Stimulated activated CD4-positive, alpha-beta T cell treated with anti-CD3 and anti-CD28 coated beads, Interleukin-1b, Interleukin-23, amount 100 ng/mL, for 4 hours (primary cell): ENCODE data around the gene CD83.
"Not testable (repeated sequence)": the region's sequence is repeated elsewhere in the genome, so short reads cannot be mapped to it uniquely, and the experiment has no call there.

Experiments
- DNase-seq, 2 donors: peaks; one replicate each; pipeline ENCODE4 v3.0.0-alpha.2; 2020; ENCODE audit warnings: low read depth in 2 of 2

CD83 gene

GRCh38 chr6:14147891-14148290 lies 30.3 kb downstream of the CD83 start:
- DNase-seq: no peak

DNA sequence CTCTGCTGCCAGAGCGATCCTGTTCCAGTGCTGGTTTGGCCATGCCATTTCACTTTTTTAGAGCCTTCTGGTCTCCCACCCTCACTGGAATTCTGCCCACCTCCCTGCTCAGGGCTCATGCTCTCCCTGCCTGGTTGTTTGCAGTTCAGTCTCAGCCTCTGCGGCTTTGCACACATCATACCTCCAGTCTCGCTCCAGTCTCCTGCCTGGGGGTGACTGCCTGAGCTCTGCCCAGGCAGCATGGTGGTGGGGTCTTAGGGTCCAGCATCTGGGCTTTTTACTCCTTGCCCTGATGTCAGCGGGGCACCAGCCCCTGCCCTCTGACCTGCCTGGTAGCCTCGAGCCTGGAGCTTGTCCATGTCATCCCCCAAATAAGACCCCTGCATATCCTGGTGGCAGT lies 30.9 kb downstream of the CD83 start:
- DNase-seq: no peak

GRCh38 chr6:14149053-14149738 lies 31.6 kb downstream of the CD83 start:
- DNase-seq: no peak

DNA sequence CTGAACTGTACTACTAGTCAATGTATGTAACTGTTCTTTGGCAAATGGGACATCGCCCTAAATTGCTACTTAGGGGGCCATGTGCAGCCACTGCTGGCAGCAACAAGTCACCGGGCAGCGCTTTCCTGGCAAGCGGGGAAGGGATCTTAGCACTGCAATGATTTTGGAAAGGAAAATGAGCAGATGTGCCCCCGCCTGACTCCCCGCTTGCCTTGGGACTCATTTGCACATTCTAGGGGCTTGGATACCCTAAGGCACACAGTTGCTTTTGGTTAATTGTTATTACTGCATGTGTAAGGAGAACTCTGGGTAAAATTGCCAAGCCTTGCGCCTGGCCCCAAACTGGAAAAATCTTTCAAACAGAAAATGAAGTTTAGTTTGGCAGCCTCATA lies 32.2 kb downstream of the CD83 start:
- DNase-seq: no peak

- DNase-seq: not testable (repeated sequence)
Measured at GRCh38 chr6:14151300-14151699, 33.7 kb downstream of the CD83 start.

GRCh38 chr6:14151773-14152172 lies 34.2 kb downstream of the CD83 start:
- no peak for DNase-seq

GRCh38 chr6:14153228-14153627 lies 35.7 kb downstream of the CD83 start:
- no peak for DNase-seq

DNA sequence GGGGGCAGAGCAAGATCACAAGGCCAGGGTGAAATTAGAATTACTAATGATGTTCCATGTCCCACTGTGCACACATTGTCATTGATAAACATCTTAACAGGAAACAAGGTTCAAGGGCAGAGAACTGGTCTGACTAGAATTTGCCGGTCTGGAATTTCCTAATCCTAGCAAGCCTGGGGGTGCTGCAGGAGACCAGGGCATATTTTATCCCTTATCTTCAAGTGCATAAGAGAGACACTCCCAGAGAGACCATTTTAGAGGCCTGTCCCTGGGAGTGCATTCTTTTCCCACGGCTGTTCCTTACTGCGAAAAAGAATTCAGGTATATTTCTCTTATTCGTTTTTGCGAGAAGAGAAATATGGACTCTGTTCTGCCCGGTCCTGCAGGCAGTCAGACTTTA lies 41.5 kb downstream of the CD83 start:
- no peak for DNase-seq

GRCh38 chr6:14162826-14163225 lies 45.3 kb downstream of the CD83 start:
- DNase-seq: no peak

GRCh38 chr6:14165091-14165490 lies 47.5 kb downstream of the CD83 start:
- no peak for DNase-seq

GRCh38 chr6:14166839-14167238 lies 49.3 kb downstream of the CD83 start:
- no peak for DNase-seq

DNA sequence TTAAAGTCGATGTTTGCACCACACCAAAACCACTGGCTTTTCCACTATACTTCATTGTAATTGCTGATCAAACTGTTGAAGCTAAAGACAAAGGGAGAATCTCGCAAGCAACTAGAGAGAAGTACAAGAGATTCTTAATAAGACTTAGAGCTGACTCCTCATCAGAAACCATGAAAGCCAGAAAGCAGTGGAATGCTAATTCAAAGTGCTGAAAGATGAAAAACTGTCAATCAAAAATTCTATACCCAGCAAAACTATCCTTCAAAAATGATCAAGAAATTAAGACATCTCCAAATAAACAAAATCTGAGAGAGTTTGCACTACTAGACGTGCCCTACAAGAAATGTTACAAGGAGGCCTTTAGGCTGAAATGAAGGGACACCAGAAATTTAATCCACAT lies 52.6 kb downstream of the CD83 start:
- no peak for DNase-seq

DNA sequence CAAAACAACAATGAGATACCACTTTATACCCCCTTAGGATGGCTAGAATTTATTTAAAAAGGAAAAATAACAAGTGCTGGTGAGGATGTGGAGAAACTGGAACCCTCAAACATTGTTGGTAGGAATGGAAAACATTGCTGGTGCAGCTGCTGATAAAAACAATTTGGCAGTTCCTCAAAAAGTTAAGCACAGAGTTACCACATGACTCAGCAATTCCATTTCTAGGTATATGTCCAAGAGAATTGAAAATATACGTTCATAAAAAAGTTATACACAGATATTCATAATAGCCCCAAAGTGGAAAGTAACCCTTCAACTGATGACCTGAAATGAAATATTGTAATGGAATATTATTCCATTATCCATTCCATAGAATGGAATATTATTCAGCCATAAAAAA lies 55.0 kb downstream of the CD83 start:
- no peak for DNase-seq

DNA sequence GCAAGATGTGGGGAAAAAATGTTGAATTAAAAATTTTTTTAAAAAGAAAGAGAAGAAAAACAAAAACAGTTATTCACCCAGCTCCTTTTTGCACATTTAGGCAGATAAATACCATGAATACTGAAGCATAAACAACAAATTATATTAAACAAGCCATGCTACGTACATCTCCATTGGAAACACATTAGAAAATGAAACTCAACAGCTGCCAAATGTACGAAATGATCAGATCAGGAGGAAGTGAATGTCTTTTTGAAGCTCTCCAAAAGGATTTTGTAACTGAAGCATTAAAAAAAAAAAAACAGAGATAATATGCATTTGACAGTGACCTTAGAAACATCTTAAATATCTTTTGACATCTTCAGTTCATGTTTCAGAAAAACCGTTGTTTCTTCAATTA lies 56.7 kb downstream of the CD83 start:
- DNase-seq: no peak

DNA sequence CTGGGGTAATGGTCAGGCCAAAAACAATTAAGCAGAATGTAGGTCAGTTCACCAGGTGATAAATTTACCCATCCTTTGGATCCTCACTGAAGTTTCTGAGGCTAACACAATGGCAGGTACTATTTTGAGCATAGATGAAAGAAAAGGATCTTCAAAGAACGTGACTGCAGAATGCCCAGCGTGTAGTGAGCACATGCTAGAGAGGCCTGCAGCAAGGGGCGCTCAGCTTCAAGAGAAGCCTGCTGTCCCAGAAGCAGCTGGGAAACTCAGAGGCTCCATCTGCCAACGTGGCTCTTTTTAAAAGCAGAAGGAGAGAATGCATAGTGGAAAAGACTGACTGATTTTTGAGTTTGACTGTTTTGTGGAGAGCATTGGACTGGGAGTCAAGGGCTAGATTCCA lies 57.4 kb downstream of the CD83 start:
- DNase-seq: no peak

DNA sequence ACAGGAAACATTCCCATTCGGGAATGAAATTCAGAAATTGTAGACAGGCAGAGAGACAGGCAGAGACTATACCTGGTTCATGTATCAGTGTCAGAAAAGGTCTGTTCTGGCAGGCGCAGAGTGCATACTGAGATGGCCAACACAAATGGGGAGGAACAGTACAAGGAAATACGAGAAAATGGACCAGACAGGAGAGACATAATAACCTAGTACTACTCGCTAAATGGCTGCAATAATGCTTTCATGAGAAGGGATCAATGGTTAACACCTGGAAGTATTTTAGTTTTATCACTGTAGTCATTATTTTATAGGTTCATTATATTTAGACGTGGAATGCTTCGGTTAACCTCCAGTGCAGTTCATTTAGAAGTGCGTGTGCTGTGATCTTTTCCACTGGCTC lies 58.9 kb downstream of the CD83 start:
- no peak for DNase-seq

DNA sequence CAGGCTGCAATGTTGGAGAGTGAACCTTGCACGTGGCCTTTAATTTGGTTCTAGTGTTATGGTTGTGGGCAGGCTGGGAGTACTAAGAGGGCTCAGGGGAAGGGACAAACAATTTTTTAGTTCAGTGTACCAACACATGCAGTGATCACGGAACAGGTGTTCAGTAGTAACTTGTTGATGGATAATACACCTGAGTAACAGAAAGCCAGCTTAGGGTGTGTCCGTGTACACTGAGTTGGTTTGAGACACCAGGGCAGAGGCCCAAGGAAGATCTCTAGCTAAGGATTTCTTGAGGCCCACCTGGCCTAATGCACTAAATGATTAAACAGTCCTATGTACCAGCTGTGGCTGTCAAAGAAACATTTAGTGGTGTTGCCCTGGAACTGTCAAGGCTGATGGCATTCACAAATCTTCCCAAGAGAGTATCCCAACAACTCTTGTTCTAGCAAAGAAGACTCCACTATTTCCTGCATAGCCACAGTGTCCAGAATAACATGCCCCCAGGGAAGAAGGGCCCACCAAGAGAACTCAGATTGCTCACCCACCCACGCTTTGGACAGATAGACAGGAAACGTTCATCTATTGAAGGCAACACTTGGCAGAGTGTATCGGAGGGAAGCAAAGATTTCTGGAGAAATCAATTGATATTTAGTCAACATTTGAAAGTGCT lies 60.0 kb downstream of the CD83 start:
- no peak for DNase-seq

DNA sequence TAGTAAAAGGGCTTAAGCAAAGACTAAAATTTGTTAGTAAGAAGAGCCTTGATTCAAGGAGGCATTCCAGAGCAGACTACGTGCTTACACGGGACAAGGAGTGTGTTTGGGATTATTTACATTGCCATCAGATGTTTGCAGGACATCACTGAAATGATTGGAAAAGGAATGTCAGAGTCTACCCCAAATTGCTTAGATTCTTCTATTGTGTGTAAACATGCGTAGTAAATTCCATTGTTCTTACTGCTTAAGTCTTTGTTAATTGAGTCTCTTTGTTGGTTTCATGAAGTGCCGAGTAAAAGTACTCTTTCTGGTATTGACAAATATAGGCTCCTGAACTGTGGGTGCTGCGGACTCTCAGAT lies 60.5 kb downstream of the CD83 start:
- no peak for DNase-seq

DNA sequence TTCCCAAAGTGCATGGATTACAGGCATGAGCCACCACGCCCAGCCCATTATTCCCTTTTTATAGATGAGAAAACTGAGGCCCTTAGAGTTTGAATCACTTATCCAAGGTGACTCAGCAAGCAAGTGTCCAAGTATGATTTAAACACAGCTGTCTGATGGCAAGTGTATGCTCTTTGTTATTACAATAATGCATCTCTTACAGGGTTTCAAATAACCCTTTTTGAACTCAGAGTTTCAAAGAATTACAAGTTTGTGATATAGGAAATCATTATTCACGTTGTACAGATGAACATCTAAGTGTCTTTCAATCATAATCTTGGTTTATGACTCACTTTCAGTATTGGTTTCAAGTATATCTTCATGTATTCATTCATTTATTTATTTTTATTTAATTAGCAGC lies 63.0 kb downstream of the CD83 start:
- DNase-seq: no peak

GRCh38 chr6:14182916-14183315 lies 65.3 kb downstream of the CD83 start:
- no peak for DNase-seq
